Measurements from ENCODE around the gene PHF5A.

GRCh38 chr22:41508770-41509170, 40.3 kb upstream of the PHF5A start:
- TF ChIP-seq POLR2AphosphoS5 (IDR thresholded peaks at IDR 0.05; ENCODE audit: low read depth, low read length): no peak
- no peak for TF ChIP-seq TAF1 (IDR thresholded peaks at IDR 0.05; ENCODE audit: borderline replicate concordance, insufficient read depth, low read length)
- TF ChIP-seq SIN3A (IDR thresholded peaks at IDR 0.05; ENCODE audit: borderline replicate concordance, insufficient read depth, low read length): no peak
